ENCODE measurements around the gene MYT1.

The MYT1 gene

DNA sequence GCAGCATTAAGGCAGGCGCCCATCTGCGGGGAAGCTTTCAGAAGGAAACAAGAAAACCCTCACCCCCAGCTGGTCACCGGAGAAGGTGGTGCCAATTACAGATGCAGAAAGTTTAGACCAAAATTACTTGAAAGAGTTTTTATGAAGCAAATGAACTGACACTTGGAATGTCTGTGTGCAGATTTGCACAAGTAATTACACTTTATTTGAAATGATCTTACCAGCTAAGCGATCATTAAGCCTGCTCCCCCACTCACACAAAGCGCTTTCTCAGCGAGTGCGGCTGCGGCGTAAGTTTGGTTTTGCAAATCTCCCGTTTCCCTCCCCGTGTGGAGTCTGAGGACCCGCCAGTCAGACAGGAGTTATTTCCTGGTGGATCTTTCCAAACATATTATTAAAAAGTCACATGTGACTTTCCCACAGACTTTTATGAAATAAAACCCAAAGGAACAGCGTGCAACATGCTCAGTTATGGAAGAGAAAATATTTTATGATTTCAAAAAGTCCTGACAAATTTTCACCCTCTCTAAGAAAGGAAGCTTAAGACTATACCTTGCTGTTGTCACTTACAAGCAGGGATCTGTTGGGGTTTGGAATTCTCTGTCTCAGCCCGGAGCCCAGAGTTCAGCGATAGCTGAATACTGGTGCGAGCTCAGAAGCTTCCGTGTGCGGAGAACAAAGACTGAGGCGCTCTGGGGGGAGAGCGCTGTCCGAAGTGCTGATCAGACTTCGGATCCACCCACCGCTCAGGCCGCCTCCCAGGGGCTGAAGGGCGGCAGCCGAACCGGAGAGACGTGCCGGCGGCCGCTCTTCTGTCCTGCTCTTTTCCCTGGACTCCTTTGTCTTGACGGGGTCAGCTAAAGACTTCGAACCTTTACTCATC, 2.7 kb upstream of the MYT1 start:
- DNase-seq (ENCODE audit: insufficient read length, low spot score) (no peak), FAIRE-seq (peak; percentile 16)
- TF ChIP-seq, protein P1, sequence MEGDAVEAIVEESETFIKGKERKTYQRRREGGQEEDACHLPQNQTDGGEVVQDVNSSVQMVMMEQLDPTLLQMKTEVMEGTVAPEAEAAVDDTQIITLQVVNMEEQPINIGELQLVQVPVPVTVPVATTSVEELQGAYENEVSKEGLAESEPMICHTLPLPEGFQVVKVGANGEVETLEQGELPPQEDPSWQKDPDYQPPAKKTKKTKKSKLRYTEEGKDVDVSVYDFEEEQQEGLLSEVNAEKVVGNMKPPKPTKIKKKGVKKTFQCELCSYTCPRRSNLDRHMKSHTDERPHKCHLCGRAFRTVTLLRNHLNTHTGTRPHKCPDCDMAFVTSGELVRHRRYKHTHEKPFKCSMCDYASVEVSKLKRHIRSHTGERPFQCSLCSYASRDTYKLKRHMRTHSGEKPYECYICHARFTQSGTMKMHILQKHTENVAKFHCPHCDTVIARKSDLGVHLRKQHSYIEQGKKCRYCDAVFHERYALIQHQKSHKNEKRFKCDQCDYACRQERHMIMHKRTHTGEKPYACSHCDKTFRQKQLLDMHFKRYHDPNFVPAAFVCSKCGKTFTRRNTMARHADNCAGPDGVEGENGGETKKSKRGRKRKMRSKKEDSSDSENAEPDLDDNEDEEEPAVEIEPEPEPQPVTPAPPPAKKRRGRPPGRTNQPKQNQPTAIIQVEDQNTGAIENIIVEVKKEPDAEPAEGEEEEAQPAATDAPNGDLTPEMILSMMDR (IDR thresholded peaks at IDR 0.05; ENCODE audit: insufficient read depth, missing control alignments) = no peak

DNA sequence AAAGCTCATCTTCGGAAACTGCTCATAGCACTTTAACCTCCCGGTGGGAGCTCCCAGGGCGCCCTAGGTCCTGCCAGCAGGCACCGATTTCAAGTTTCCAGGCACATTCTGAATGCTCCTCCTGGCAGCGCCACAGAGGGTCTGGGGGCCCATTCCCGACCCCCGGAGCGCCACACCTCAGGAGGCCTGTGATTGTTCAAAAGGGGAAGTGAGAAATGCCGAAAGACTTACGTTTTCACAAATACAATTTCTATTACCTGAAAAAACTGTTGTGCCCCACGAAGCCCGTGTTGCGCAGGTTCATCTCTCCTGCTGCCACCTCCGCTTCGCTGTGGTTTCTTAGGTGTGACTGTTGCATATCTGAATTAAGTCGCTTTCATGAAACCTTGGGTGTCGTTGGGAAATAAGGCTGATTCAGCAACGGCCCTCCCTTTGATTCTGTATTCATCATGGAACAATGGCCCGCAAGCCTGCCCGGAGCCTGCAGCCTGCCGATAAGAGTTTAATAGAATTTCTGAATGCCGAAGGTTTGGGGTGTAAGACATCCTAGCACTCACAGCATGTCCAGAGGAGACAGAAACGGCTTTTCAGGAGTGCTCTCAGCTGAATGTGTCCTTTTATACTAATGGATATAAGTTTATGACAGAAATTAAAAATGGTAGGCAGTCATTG, 1.9 kb upstream of the MYT1 start:
- FAIRE-seq = no peak
- TF ChIP-seq, protein P1 (IDR thresholded peaks at IDR 0.05; ENCODE audit: insufficient read depth, missing control alignments) = no peak
- no peak for DNase-seq (ENCODE audit: insufficient read length, low spot score)

DNA sequence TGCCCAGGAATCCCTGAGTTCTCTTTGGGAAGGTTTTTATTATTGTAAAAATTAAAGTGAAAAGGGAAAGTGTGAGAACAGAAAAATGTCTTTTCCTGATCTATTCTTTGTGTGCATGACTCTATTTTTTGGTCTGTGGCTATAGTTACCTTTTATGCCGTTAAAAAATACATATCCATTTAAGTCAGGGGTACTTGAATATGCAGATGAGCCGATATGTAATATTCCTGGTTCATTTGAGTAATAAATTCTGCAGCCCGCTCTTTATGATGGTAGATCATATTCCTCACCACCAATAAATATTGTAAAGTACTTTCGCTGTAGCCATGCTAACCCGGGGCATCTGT, 503 bp upstream of the MYT1 start:
- no peak for DNase-seq (ENCODE audit: insufficient read length, low spot score)
- TF ChIP-seq, protein P1 (IDR thresholded peaks at IDR 0.05; ENCODE audit: insufficient read depth, missing control alignments) = no peak
- no peak for FAIRE-seq

DNA sequence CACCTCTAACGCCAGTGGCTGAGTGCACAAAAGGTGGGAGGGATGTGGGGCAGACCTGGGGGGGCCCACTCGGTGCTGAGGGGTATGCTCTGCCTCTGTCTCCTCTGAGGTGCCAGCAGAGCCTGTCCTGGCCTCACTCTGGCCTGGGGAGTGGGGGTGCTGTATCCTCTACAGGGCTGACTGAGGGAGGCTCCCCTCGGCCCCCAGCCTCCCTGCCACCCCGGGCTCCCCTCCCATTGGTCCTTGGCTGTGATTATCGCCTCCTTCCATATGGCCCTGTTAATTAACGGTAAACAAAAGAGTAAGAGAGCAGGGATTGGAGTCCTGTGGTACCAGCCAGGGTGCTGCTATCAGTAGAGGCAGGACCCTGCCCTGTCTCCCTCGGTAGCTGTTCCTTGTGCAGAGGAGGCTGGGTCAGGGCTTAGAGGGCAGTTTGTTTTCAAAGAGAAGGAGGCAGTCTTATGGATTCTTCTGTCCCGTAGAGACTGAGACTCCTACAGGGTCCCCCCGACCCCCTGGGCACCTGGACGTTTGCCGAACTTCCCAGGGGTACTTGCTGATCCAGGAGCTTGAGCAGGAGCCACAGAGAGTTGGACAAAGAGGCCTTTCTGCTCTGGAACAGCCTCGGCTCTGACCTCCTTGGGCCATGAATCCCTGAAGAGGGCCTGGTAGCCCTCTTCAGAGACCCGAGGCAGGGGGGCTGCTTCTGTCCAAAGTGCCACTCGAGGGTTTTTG, 1.8 kb downstream of the MYT1 start:
- peak; percentile 77 for DNase-seq (ENCODE audit: insufficient read length, low spot score)
- FAIRE-seq = peak; percentile 55
- TF ChIP-seq, protein P1 (IDR thresholded peaks at IDR 0.05; ENCODE audit: insufficient read depth, missing control alignments) = no peak

DNA sequence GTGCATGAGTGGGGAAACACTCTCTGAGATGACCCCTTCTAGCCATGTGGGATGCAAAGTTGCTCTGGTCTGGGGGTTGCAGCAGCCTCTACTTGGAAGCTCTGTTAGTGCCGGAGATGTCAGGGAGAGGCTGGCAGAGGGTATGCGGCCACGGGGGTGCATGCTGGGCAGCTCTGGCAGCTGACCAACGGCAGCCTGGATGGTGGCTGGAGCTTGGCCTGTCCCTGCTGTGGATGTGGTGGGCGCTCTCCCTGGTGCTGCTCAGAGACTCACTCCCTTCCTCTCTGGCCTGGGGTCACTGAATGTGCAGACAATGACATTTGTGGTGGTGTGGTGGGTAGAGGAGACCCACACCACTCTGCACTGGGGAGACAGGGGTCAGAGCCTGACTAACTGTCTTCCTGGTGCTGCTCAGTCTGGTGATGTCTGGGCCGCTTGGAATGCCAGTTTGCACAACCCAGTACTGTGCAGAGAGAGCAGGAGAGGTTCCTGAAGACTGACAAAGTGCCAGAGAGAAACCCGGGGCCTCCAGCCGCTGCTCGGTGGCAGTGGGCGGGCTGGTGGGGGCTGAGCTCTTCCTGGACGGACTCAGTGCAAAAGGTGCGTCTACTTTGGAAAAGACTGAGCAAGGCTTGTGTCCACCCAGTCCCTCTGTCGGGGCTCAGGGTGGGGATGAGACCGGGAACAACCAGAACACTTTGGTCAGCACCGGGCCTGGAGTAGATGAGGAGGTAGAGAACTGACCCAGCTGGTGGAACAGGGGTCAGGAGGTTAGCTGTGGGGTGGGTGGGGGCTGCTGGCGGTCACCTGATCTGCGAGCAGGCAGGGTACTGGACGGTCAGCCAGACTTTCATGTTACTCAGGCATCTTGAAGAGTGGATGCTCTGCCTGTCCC, 2.7 kb downstream of the MYT1 start:
- TF ChIP-seq, protein P1 (IDR thresholded peaks at IDR 0.05; ENCODE audit: insufficient read depth, missing control alignments) = no peak
- DNase-seq (ENCODE audit: insufficient read length, low spot score) = no peak
- FAIRE-seq = no peak

DNA sequence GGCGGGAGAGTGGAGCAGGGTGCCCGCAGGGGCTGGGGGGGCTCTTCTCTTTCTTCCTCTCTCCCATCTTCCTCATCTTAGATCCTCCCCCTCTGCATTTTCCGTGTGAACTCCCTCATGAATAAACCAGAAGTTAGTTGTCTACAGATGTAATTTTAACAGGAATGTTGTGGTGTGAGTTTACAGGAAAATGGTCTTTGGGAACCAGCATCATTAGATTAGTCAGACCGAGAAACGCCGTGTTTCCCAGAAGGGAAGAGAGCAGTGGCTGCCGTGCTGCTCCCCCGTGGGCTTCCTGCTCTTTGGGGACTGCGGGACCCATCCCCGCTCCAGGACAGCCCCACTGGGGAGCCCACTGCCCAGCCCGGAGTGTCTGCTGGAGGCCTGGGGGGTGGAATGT, 3.4 kb downstream of the MYT1 start:
- no peak for DNase-seq (ENCODE audit: insufficient read length, low spot score)
- TF ChIP-seq, protein P1 (IDR thresholded peaks at IDR 0.05; ENCODE audit: insufficient read depth, missing control alignments) = no peak
- FAIRE-seq = no peak
